Small intestine (tissue), 7 donors: ENCODE data around the gene FRAS1. TPM values are rescaled to one million over a fixed set of nuclear protein-coding genes. Genes with fewer than 3 reads are reported as not detected.

Source experiments
- DNase-seq, 2 donors: peaks; one replicate each; pipeline versions ENCODE4 v3.0.0 to v3.0.0-alpha.2; 2013
- FAIRE-seq: peaks from 2 replicates; lab custom pipeline; 2012; peaks lifted over from hg19 to GRCh38; lab: Jason Lieb, UNC
- H3K27ac ChIP-seq, 3 donors: one replicate each; pipeline ENCODE4 v1.5.1; 2013; ENCODE audit warnings: low read length in 2 of 3, mild to moderate bottlenecking in 2 of 3, control low read depth in 1 of 3, inconsistent platforms in 1 of 3, low read depth in 1 of 3, moderate library complexity in 1 of 3
- H3K27me3 ChIP-seq, 3 donors: one replicate each; pipeline ENCODE4 v1.6.1; 2013; ENCODE audit warnings: low read length in 3 of 3, inconsistent platforms in 1 of 3; ENCODE audit not compliant: control insufficient read depth in 3 of 3, insufficient read depth in 3 of 3
- H3K36me3 ChIP-seq, 3 donors: one replicate each; pipeline ENCODE4 v1.6.1; 2013; ENCODE audit warnings: low read length in 3 of 3, inconsistent platforms in 1 of 3, low read depth in 1 of 3, mild to moderate bottlenecking in 1 of 3, moderate library complexity in 1 of 3; ENCODE audit not compliant: control insufficient read depth in 3 of 3, insufficient read depth in 2 of 3
- H3K4me1 ChIP-seq, 3 donors: one replicate each; pipeline ENCODE4 v1.6.1; 2013; ENCODE audit warnings: low read length in 2 of 3, inconsistent platforms in 1 of 3, low read depth in 1 of 3, mild to moderate bottlenecking in 1 of 3, moderate library complexity in 1 of 3; ENCODE audit not compliant: control insufficient read depth in 3 of 3, insufficient read depth in 2 of 3
- H3K4me3 ChIP-seq, 3 donors: one replicate each; pipeline ENCODE4 v1.5.1; 2013; ENCODE audit warnings: low read length in 3 of 3, control low read depth in 1 of 3, inconsistent platforms in 1 of 3, low read depth in 1 of 3, mild to moderate bottlenecking in 1 of 3, moderate library complexity in 1 of 3
- H3K9me3 ChIP-seq, 2 donors: one replicate each; pipeline ENCODE4 v1.6.1; 2013; ENCODE audit warnings: low read depth in 1 of 2, low read length in 1 of 2; ENCODE audit not compliant: control insufficient read depth in 2 of 2, insufficient read depth in 1 of 2
- WGBS, 3 donors: extraction: QIAGEN DNeasy Blood & Tissue Kit; methylation state at CpG; one replicate each; pipeline ENCODE4 v1.1.7; 2013; 5-methylcytosine and 5-hydroxymethylcytosine counted together
- polyA plus RNA-seq, 4 donors: library from polyadenylated mRNA; stranded (reverse) in 3 of 4; unstranded in 1 of 4; fragments of 200-250 nt in 3 of 4; fragments of 120-200 nt in 1 of 4; gene quantifications; one replicate each; pipeline versions ENCODE4 v1.2.1 to v1.2.3, GENCODE V29; 2013
- donor health status: healthy with polysubstance abuse.
- donor health status: control.
- donor health status: control.
- donor health status: Bipolar disorder and iron deficiency.
- donor health status: healthy.

Gene FRAS1
- polyA plus RNA-seq, 4 donors = 0.16 to 12.6 TPM; not detected in 2

GRCh38 chr4:78311306-78311705, 254.2 kb downstream of the FRAS1 start:
- Histone ChIP-seq H3K27ac (no peak overlapping the region), H3K9me3 (no peaks in the 10 kb centered on the region), H3K36me3 (peaks cover 0 to 12% (median 0%) of the 10 kb centered on the region in 3 donors), H3K4me1 (no peaks in the 10 kb centered on the region), H3K27me3 (no peaks in the 10 kb centered on the region), H3K4me3 (no peak overlapping the region)
- DNase-seq = no peak
- no peak for FAIRE-seq
- WGBS, 3 donors = 73 to 77% (median 74%) methylated on average over 4 of the region's 4 CpGs

- Histone ChIP-seq H3K9me3 (peaks cover 0 to 3% of the 10 kb centered on the region in 2 donors), H3K27ac (no peak overlapping the region), H3K4me1 (no peaks in the 10 kb centered on the region), H3K36me3 (peaks cover 0 to 17% (median 0%) of the 10 kb centered on the region in 3 donors), H3K27me3 (no peaks in the 10 kb centered on the region), H3K4me3 (no peak overlapping the region)
- WGBS, 3 donors = 95% methylated on average over 2 of the region's 2 CpGs
- FAIRE-seq (no peak), DNase-seq (no peak)
These were observed 256.0 kb downstream of the FRAS1 start for GRCh38 chr4:78312989-78313753.

GRCh38 chr4:78313754-78314120, 256.6 kb downstream of the FRAS1 start:
- no peak for FAIRE-seq
- no peaks in the 10 kb centered on the region for H3K4me1 ChIP-seq
- no peak overlapping the region for H3K4me3 ChIP-seq
- no peak overlapping the region for H3K27ac ChIP-seq
- peaks cover 0 to 3% of the 10 kb centered on the region in 2 donors for H3K9me3 ChIP-seq
- no peaks in the 10 kb centered on the region for H3K27me3 ChIP-seq
- no peak for DNase-seq
- peaks cover 0 to 15% (median 0%) of the 10 kb centered on the region in 3 donors for H3K36me3 ChIP-seq

- Histone ChIP-seq H3K4me3 (no peak overlapping the region), H3K36me3 (peaks cover 0 to 23% (median 0%) of the 10 kb centered on the region in 3 donors), H3K9me3 (peaks cover 0 to 3% of the 10 kb centered on the region in 2 donors), H3K27ac (no peak overlapping the region), H3K4me1 (no peaks in the 10 kb centered on the region), H3K27me3 (no peaks in the 10 kb centered on the region)
- FAIRE-seq (no peak), DNase-seq (no peak)
- WGBS, 3 donors = 85 to 90% (median 89%) methylated on average over 1 of the region's 1 CpG
These were observed 261.0 kb downstream of the FRAS1 start for GRCh38 chr4:78318126-78318525.

- DNase-seq = no peak
- H3K9me3 ChIP-seq = peaks cover 0 to 3% of the 10 kb centered on the region in 2 donors
- no peaks in the 10 kb centered on the region for H3K4me1 ChIP-seq
- FAIRE-seq = no peak
- WGBS, 3 donors = 53 to 61% (median 53%) methylated on average over 4 of the region's 4 CpGs
- H3K27ac ChIP-seq = no peak overlapping the region
- no peak overlapping the region for H3K4me3 ChIP-seq
- H3K27me3 ChIP-seq = no peaks in the 10 kb centered on the region
- H3K36me3 ChIP-seq = peaks cover 0 to 24% (median 0%) of the 10 kb centered on the region in 3 donors
These were observed 263.3 kb downstream of the FRAS1 start for GRCh38 chr4:78320349-78320935.

- no peak overlapping the region for H3K4me3 ChIP-seq
- no peaks in the 10 kb centered on the region for H3K27me3 ChIP-seq
- WGBS, 3 donors = 84 to 91% (median 87%) methylated on average over 5 of the region's 5 CpGs
- peaks cover 0 to 2% of the 10 kb centered on the region in 2 donors for H3K9me3 ChIP-seq
- no peak for DNase-seq
- H3K4me1 ChIP-seq = peaks cover 0 to 7% (median 0%) of the 10 kb centered on the region in 3 donors
- no peak overlapping the region for H3K27ac ChIP-seq
- FAIRE-seq = no peak
- H3K36me3 ChIP-seq = peaks cover 0 to 15% (median 0%) of the 10 kb centered on the region in 3 donors
These were observed 264.9 kb downstream of the FRAS1 start for GRCh38 chr4:78322032-78322431.

- WGBS, 3 donors = 78 to 80% (median 80%) methylated on average over 3 of the region's 3 CpGs
These were observed 266.3 kb downstream of the FRAS1 start for GRCh38 chr4:78323439-78323838.

GRCh38 chr4:78324625-78325024, 267.5 kb downstream of the FRAS1 start:
- Histone ChIP-seq H3K9me3 (no peaks in the 10 kb centered on the region), H3K27me3 (no peaks in the 10 kb centered on the region), H3K27ac (no peak overlapping the region), H3K4me1 (peaks cover 0 to 7% (median 0%) of the 10 kb centered on the region in 3 donors), H3K36me3 (peaks cover 0 to 8% (median 0%) of the 10 kb centered on the region in 3 donors), H3K4me3 (no peak overlapping the region)
- FAIRE-seq (no peak), DNase-seq (no peak)
- 50 to 74% (median 67%) methylated on average over 1 of the region's 1 CpG for WGBS, 3 donors

More at GRCh38 chr4:78323439-78323838, 266.3 kb downstream of the FRAS1 start:
- Histone ChIP-seq H3K9me3 (no peaks in the 10 kb centered on the region), H3K36me3 (peaks cover 0 to 12% (median 0%) of the 10 kb centered on the region in 3 donors), H3K27me3 (no peaks in the 10 kb centered on the region), H3K4me1 (peaks cover 0 to 7% (median 0%) of the 10 kb centered on the region in 3 donors), H3K4me3 (no peak overlapping the region), H3K27ac (no peak overlapping the region)
- DNase-seq (no peak), FAIRE-seq (no peak)
